ENCODE results near the gene NUMBL.

The NUMBL gene

DNA sequence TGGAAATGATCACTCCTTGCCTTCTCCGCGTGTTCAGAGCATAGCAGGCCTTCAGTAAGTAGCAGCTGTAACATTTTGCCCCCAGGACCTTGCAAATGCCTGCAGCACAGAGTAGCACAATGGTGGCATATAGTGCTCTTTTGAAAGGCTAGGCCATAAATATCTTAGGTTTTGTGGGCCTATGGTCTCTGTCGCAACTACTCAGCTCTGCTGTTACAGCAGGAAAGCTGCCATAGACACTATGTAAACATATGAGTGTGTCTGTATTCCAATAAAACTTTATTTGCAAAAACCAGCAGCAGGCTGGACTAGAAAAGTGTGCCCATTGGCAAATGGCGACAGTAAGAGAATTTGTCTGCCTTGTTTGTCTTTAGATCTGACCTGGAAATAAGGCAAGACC is 35.8 kb upstream of the NUMBL start:
- TF ChIP-seq, protein P1, sequence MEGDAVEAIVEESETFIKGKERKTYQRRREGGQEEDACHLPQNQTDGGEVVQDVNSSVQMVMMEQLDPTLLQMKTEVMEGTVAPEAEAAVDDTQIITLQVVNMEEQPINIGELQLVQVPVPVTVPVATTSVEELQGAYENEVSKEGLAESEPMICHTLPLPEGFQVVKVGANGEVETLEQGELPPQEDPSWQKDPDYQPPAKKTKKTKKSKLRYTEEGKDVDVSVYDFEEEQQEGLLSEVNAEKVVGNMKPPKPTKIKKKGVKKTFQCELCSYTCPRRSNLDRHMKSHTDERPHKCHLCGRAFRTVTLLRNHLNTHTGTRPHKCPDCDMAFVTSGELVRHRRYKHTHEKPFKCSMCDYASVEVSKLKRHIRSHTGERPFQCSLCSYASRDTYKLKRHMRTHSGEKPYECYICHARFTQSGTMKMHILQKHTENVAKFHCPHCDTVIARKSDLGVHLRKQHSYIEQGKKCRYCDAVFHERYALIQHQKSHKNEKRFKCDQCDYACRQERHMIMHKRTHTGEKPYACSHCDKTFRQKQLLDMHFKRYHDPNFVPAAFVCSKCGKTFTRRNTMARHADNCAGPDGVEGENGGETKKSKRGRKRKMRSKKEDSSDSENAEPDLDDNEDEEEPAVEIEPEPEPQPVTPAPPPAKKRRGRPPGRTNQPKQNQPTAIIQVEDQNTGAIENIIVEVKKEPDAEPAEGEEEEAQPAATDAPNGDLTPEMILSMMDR (IDR thresholded peaks at IDR 0.05; ENCODE audit: insufficient read depth, missing control alignments) = no peak
- DNase-seq (ENCODE audit: insufficient read length, low spot score) = no peak
- FAIRE-seq = no peak

- FAIRE-seq (no peak), DNase-seq (ENCODE audit: insufficient read length, low spot score) (no peak)
- TF ChIP-seq, protein P1 (IDR thresholded peaks at IDR 0.05; ENCODE audit: insufficient read depth, missing control alignments) = no peak
Observed at GRCh38 chr19:40724855-40725254, 34.4 kb upstream of the NUMBL start.

- TF ChIP-seq, protein P1 (IDR thresholded peaks at IDR 0.05; ENCODE audit: insufficient read depth, missing control alignments) = no peak
- FAIRE-seq = no peak
- no peak for DNase-seq (ENCODE audit: insufficient read length, low spot score)
Observed at GRCh38 chr19:40724315-40724714, 33.9 kb upstream of the NUMBL start.

GRCh38 chr19:40723661-40724254 is 33.3 kb upstream of the NUMBL start:
- TF ChIP-seq, protein P1 (IDR thresholded peaks at IDR 0.05; ENCODE audit: insufficient read depth, missing control alignments) = no peak
- FAIRE-seq (no peak), DNase-seq (ENCODE audit: insufficient read length, low spot score) (no peak)

DNA sequence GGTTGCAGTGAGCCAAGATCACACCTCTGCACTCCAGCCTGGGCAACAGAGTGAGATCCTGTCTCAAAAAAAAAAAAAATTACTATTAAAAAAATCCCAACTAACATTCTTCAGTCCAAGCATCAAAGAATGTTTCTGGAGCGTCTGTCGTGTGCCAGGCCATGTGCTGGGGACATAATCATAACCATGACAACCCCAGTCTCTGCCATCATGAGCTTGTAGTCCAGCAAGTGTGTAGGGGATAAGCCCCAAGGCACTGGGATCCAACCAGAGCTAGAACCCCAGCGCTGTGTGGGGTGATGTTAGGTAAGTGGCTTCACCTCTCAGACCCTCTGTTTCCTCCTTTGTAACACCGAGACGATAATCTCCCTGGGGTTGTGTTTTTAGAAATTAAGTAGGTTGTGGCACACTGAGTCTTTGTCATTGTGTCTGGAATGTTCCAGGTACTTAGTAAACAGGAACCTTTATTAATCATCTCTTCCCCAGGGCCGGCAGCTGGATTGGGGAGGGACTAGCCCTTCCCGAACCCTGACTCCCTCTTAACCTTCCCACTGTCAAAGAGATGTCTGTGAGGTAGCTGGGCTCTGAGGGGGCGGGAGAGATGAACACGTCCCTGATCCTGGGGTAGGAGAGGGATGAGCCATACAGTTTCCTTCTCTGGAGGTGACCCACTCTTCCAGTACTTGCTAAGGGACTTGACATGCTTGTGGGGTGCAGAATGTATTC is 31.6 kb upstream of the NUMBL start:
- TF ChIP-seq, protein P1 (IDR thresholded peaks at IDR 0.05; ENCODE audit: insufficient read depth, missing control alignments) = no peak
- FAIRE-seq (no peak), DNase-seq (ENCODE audit: insufficient read length, low spot score) (no peak)

DNA sequence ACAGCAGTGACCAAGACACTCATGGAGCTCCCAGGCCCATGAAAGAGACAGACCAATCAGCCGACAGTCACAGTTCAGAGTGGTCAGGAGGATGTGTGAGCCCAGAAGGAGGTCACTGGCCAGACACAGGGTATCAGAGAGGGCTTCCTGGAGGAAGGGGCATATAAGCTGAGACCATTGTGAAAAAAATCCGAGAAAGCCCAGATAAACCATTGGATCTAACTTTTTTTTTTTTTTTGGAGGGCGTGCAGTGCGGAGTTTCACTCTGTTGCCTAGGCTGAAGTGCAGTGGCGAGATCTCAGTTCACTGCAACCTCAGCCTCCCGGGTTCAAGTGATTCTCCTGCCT is 30.7 kb upstream of the NUMBL start:
- DNase-seq (ENCODE audit: insufficient read length, low spot score) (no peak), FAIRE-seq (no peak)
- TF ChIP-seq, protein P1 (IDR thresholded peaks at IDR 0.05; ENCODE audit: insufficient read depth, missing control alignments) = no peak

DNA sequence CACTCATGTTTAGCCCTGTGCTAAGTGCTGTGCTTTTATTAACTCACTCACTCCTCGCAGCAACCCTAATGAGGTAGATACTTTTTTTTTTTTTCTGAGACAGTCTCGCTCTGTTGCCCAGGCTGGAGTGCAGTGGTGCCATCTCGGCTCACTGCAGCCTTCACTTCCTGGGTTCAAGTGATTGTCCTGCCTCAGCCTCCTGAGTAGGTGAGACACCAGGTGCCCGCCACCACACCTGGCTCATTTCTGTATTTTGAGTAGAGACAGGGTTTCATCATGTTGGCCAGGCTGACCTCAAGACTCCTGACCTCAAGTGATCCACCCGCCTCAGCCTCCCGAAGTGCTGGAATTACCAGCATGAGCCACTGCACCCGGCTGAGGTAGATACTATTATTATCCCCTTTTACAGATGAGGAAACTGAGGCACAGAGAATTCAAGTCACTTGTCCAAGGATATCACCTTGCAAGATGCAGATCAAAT is 29.0 kb upstream of the NUMBL start:
- DNase-seq (ENCODE audit: insufficient read length, low spot score) (no peak), FAIRE-seq (no peak)
- TF ChIP-seq, protein P1 (IDR thresholded peaks at IDR 0.05; ENCODE audit: insufficient read depth, missing control alignments) = no peak

Data from D721Med (cell line).